GM18951 (cell line): Measurements from ENCODE around the gene AGBL5.

Source experiments
- POLR2A ChIP-seq: IDR thresholded peaks from 4 replicates; pipeline ENCODE4 v1.6.1; 2011; ENCODE audit warnings: mild to moderate bottlenecking; ENCODE audit not compliant: insufficient read length, insufficient read depth; ENCODE audit errors: extremely low read depth
- in situ Hi-C: fragments of 300-500 bp; cut with MboI; formaldehyde crosslinking; loops from one replicate; pipeline ENCODE4 v1.12.0; 2022; ENCODE audit warnings: low sequenced_read_pairs, mixed read lengths, inconsistent platforms; ENCODE audit not compliant: unreplicated experiment

Gene AGBL5

GRCh38 chr2:27091746-27092695 lies 40.6 kb downstream of the AGBL5 start:
- in situ Hi-C loops = no loop called here
- TF ChIP-seq POLR2A = no peak

- in situ Hi-C loops = no loop called here
- no peak for TF ChIP-seq POLR2A
These were observed 41.4 kb downstream of the AGBL5 start for GRCh38 chr2:27092696-27093429.

- in situ Hi-C loops = no loop called here
- TF ChIP-seq POLR2A = no peak
These were observed 42.2 kb downstream of the AGBL5 start for GRCh38 chr2:27093430-27094352.

GRCh38 chr2:27094353-27094984 lies 43.0 kb downstream of the AGBL5 start:
- in situ Hi-C loops = no loop called here
- TF ChIP-seq POLR2A = no peak

- TF ChIP-seq POLR2A = no peak
- in situ Hi-C loops = no loop called here
These were observed 43.9 kb downstream of the AGBL5 start for GRCh38 chr2:27095427-27095744.

- in situ Hi-C loops = no loop called here
- TF ChIP-seq POLR2A = peak; percentile 35
These were observed 44.5 kb downstream of the AGBL5 start for GRCh38 chr2:27095745-27096651.

GRCh38 chr2:27096748-27097297 lies 45.4 kb downstream of the AGBL5 start:
- no peak for TF ChIP-seq POLR2A
- in situ Hi-C loops = no loop called here

- in situ Hi-C loops = no loop called here
- TF ChIP-seq POLR2A = no peak
These were observed 45.9 kb downstream of the AGBL5 start for GRCh38 chr2:27097341-27097740.

- TF ChIP-seq POLR2A = no peak
- in situ Hi-C loops = no loop called here
These were observed 48.0 kb downstream of the AGBL5 start for GRCh38 chr2:27099334-27099955.

- no peak for TF ChIP-seq POLR2A
- in situ Hi-C loops = loop anchor here (10.0 kb wide), 1 partner anchor 185 kb away; the partner anchor contains the start of gene TRIM54
These were observed 48.6 kb downstream of the AGBL5 start for GRCh38 chr2:27100036-27100435.

- in situ Hi-C loops = loop anchor here (10.0 kb wide), 1 partner anchor 182 kb away; the partner anchor contains the start of gene TRIM54
- no peak for TF ChIP-seq POLR2A
These were observed 50.9 kb downstream of the AGBL5 start for GRCh38 chr2:27102329-27102728.
